ENCODE results near the gene ELMO2.

Gene ELMO2

GRCh38 chr20:46330831-46331371 is 75.5 kb downstream of the ELMO2 start:
- no peak overlapping the region for H3K4me3 ChIP-seq (replicated peaks; ENCODE audit: insufficient read depth, low read length)
- H3K27ac ChIP-seq (replicated peaks), result no peak overlapping the region
- peaks cover 5% of the 10 kb centered on the region for H3K27me3 ChIP-seq (ENCODE audit: insufficient read depth, poor library complexity, severe bottlenecking)
- TF ChIP-seq SPI1 (IDR thresholded peaks at IDR 0.05; ENCODE audit: borderline replicate concordance, low read depth) (no peak), GABPA (IDR thresholded peaks at IDR 0.05; ENCODE audit: low read depth) (no peak), REST (IDR thresholded peaks at IDR 0.05; ENCODE audit: insufficient replicate concordance, low read depth) (no peak), POLR2AphosphoS5 (IDR thresholded peaks at IDR 0.05; ENCODE audit: low read depth) (no peak), CTCF (IDR thresholded peaks at IDR 0.05; ENCODE audit: insufficient read depth, low read length) (no peak)
- DNase-seq (ENCODE audit: low read depth in 1 of 2, low spot score in 1 of 2), result no peak

- Histone ChIP-seq H3K27me3 (ENCODE audit: insufficient read depth, poor library complexity, severe bottlenecking) (peaks cover 5% of the 10 kb centered on the region), H3K27ac (replicated peaks) (no peak overlapping the region), H3K4me3 (replicated peaks; ENCODE audit: insufficient read depth, low read length) (no peak overlapping the region)
- no peak for DNase-seq (ENCODE audit: low read depth in 1 of 2, low spot score in 1 of 2)
- TF ChIP-seq REST (IDR thresholded peaks at IDR 0.05; ENCODE audit: insufficient replicate concordance, low read depth), result no peak
- TF ChIP-seq GABPA (IDR thresholded peaks at IDR 0.05; ENCODE audit: low read depth), result no peak
- no peak for TF ChIP-seq SPI1 (IDR thresholded peaks at IDR 0.05; ENCODE audit: borderline replicate concordance, low read depth)
- TF ChIP-seq POLR2AphosphoS5 (IDR thresholded peaks at IDR 0.05; ENCODE audit: low read depth), result no peak
- TF ChIP-seq CTCF (IDR thresholded peaks at IDR 0.05; ENCODE audit: insufficient read depth, low read length), result no peak
Measured at GRCh38 chr20:46330072-46330763, 76.2 kb downstream of the ELMO2 start.

GRCh38 chr20:46328200-46328882 is 78.1 kb downstream of the ELMO2 start:
- no peak for TF ChIP-seq GABPA (IDR thresholded peaks at IDR 0.05; ENCODE audit: low read depth)
- no peak for TF ChIP-seq SPI1 (IDR thresholded peaks at IDR 0.05; ENCODE audit: borderline replicate concordance, low read depth)
- TF ChIP-seq POLR2AphosphoS5 (IDR thresholded peaks at IDR 0.05; ENCODE audit: low read depth), result no peak
- no peak for TF ChIP-seq CTCF (IDR thresholded peaks at IDR 0.05; ENCODE audit: insufficient read depth, low read length)
- TF ChIP-seq REST (IDR thresholded peaks at IDR 0.05; ENCODE audit: insufficient replicate concordance, low read depth), result no peak
- no peak overlapping the region for H3K27ac ChIP-seq (replicated peaks)
- no peak overlapping the region for H3K4me3 ChIP-seq (replicated peaks; ENCODE audit: insufficient read depth, low read length)
- no peak for DNase-seq (ENCODE audit: low read depth in 1 of 2, low spot score in 1 of 2)
- peaks cover 3% of the 10 kb centered on the region for H3K27me3 ChIP-seq (ENCODE audit: insufficient read depth, poor library complexity, severe bottlenecking)
